BE2C (cell line): Measurements from ENCODE around the gene GOLGA1. TPM values are rescaled to one million over a fixed set of nuclear protein-coding genes. Genes with fewer than 3 reads are reported as not detected.

Source experiments
- DNase-seq: peaks from one replicate; pipeline ENCODE4 v3.0.0-alpha.2; 2020
- H3K27me3 ChIP-seq: fragments of 250-450 bp; sonication (Bioruptor Pico); 2 replicates; pipeline ENCODE4 v1.5.1; 2020; ENCODE audit warnings: mild to moderate bottlenecking
- H3K36me3 ChIP-seq: fragments of 250-450 bp; sonication (Bioruptor Pico); 2 replicates; pipeline ENCODE4 v1.5.1; 2020; ENCODE audit warnings: mild to moderate bottlenecking
- H3K4me1 ChIP-seq: fragments of 250-450 bp; sonication (Bioruptor Pico); 2 replicates; pipeline ENCODE4 v1.5.1; 2020
- H3K4me3 ChIP-seq: 2 replicates; pipeline ENCODE4 v1.5.1; 2011; ENCODE audit warnings: low read depth, low read length
- H3K9me3 ChIP-seq: fragments of 250-450 bp; sonication (Bioruptor Pico); 2 replicates; pipeline ENCODE4 v1.5.1; 2020
- CTCF ChIP-seq: IDR thresholded peaks from 2 replicates; pipeline ENCODE4 v1.5.1; 2012; ENCODE audit warnings: mild to moderate bottlenecking, low read depth, low read length
- polyA plus RNA-seq: library from polyadenylated mRNA; unstranded; fragments of >200 nt; gene quantifications from one replicate; pipeline ENCODE4 v1.2.1, GENCODE V29; 2012; ENCODE audit warnings: low read depth, missing spikeins; ENCODE audit not compliant: insufficient read length, insufficient read depth

The GOLGA1 gene
- polyA plus RNA-seq: 17.7 TPM

GRCh38 chr9:124940894-124941678, at the start of gene GOLGA1:
GOLGA1 (minus strand) TSS chr9:124941083; CDS start chr9:124938711, 2,372 bp downstream.
- H3K4me3 ChIP-seq: peak within 1 kb of the TSS; percentile 80
- H3K4me1 ChIP-seq: no peaks in the 10 kb centered on the region
- no peaks in the 10 kb centered on the region for H3K36me3 ChIP-seq
- TF ChIP-seq CTCF: no peak
- DNase-seq: peak; percentile 99
- no peaks in the 10 kb centered on the region for H3K9me3 ChIP-seq
- no peaks in the 10 kb centered on the region for H3K27me3 ChIP-seq

GRCh38 chr9:124983698-124984097, 42.8 kb upstream of the GOLGA1 start:
- no peak overlapping the region for H3K4me3 ChIP-seq
- TF ChIP-seq CTCF: no peak
- H3K27me3 ChIP-seq: no peaks in the 10 kb centered on the region
- no peak for DNase-seq
- H3K4me1 ChIP-seq: no peaks in the 10 kb centered on the region
- no peaks in the 10 kb centered on the region for H3K9me3 ChIP-seq
- peaks cover 6% of the 10 kb centered on the region; the same call in 1 of the 2 replicates for H3K36me3 ChIP-seq

GRCh38 chr9:124980431-124980830, 39.5 kb upstream of the GOLGA1 start:
- Histone ChIP-seq H3K36me3 (peaks cover 6% of the 10 kb centered on the region; the same call in 1 of the 2 replicates), H3K27me3 (no peaks in the 10 kb centered on the region), H3K4me1 (no peaks in the 10 kb centered on the region), H3K9me3 (no peaks in the 10 kb centered on the region), H3K4me3 (no peak overlapping the region)
- no peak for TF ChIP-seq CTCF
- no peak for DNase-seq

GRCh38 chr9:124975131-124975530, 34.2 kb upstream of the GOLGA1 start:
- Histone ChIP-seq H3K4me1 (no peaks in the 10 kb centered on the region), H3K4me3 (no peak overlapping the region), H3K27me3 (no peaks in the 10 kb centered on the region), H3K36me3 (no peaks in the 10 kb centered on the region), H3K9me3 (no peaks in the 10 kb centered on the region)
- TF ChIP-seq CTCF: no peak
- no peak for DNase-seq

- Histone ChIP-seq H3K4me1 (no peaks in the 10 kb centered on the region), H3K9me3 (no peaks in the 10 kb centered on the region), H3K27me3 (no peaks in the 10 kb centered on the region), H3K4me3 (no peak overlapping the region), H3K36me3 (no peaks in the 10 kb centered on the region)
- DNase-seq: no peak
- no peak for TF ChIP-seq CTCF
These were observed 32.9 kb upstream of the GOLGA1 start for GRCh38 chr9:124973807-124974206.

- no peak for TF ChIP-seq CTCF
These were observed 31.4 kb upstream of the GOLGA1 start for GRCh38 chr9:124972241-124972770.

More at GRCh38 chr9:124972241-124972770, 31.4 kb upstream of the GOLGA1 start:
- Histone ChIP-seq H3K4me1 (no peaks in the 10 kb centered on the region), H3K9me3 (no peaks in the 10 kb centered on the region), H3K36me3 (no peaks in the 10 kb centered on the region), H3K27me3 (no peaks in the 10 kb centered on the region), H3K4me3 (no peak overlapping the region)
- no peak for DNase-seq
